AML-193 (cell line): ENCODE results near the gene PIM2.
A peak's percentile ranks its signal among the peaks of the same experiment; 100 is the strongest.

Source experiments
- DNase-seq, 2 experiments: peaks; one replicate each; lab custom pipeline; 2025; lab: John Stamatoyannopoulos, UW

PIM2 gene

GRCh38 chrX:48918643-48919340 lies at the start of gene PIM2:
TSS of gene PIM2 (minus strand) at chrX:48919024. CDS start at chrX:48918834, 190 bp downstream.
- peak; percentile 87 for DNase-seq

GRCh38 chrX:48968377-48968776 lies 49.6 kb upstream of the PIM2 start:
- DNase-seq: no peak

GRCh38 chrX:48966796-48967579 lies 48.2 kb upstream of the PIM2 start:
- DNase-seq: no peak

DNA sequence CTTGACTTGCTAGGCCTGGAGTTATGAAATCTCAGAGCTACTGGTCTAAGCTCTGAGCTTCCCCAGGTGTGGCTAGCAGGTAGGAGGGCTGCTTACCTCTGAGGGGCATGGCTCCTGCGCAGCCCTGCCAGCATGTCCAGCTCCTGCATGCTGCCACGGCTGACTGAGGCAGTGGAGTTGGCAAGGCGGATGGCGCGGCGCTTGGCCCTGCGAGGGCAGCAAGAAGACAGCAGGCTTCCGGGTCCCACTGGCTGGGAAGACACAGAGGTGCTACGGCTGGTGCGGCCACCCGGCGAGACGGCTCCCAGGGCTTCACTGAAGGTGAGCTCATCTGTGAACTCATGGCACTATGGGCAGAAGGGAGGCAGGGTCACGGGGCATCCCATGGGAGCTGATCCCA lies 47.1 kb upstream of the PIM2 start:
- DNase-seq: no peak

GRCh38 chrX:48961585-48962091 lies 42.8 kb upstream of the PIM2 start:
- DNase-seq: no peak

- DNase-seq: no peak
Measured at GRCh38 chrX:48960291-48960690, 41.5 kb upstream of the PIM2 start.

DNA sequence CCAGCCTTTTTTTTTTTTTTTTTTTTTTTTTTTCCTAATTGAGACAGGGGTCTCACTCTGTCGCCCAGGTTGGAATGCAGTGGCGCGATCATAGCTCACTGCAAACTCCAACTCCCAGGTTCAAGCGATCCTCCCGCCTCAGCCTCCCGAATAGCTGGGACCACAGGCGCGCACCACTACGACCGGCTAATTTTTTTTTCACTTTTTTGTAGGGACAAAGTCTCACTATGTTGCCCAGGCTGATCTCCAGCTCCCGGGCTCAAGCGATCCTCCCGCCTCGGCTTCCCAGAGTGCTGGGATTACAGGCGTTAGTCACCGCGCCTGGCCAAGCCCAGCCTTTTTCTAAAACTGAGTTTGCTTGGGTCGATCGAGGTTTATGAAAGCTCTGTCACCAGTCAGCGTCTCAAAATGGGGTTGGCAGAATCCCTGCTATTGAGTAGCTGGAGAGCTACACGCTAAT lies 39.8 kb upstream of the PIM2 start:
- no peak for DNase-seq

DNA sequence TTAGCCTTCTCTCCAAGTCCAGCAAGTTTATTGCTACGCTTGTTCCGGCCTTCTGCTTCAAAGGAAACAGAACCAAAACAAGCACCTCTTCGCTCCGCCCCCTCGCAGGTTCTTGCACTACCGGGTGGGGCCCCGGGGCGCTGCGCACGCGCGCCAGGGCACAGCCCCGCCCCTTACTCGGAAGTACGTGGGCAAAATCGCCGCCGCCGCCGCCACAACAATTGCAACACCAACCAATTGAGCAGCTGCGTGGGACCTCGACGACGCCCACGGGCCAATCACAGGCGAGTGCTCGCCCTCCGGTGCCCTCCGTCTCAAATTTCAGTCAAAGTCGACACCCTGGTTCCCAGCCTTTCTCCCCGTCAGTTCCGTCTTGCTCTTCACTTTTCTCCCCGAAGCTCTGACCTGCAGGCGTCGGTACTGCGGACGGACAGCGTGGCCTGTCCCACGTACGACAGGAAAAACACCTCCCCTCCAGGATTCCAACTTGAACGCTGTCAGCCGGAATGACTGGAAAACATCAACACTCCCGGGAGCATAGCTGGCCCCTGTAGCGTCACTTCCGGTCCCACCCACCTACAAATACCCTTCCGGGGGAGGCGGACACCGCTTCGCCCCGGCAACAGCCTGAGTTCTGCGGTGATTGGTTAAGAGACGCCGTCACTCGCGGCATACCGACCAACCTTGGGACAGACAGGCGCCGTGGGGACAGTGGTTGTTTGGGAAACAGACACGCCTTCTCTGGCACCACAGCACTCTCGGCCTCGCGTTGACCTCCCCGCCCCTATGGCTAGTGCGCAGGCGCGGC lies 39.2 kb upstream of the PIM2 start:
- DNase-seq: peak; percentile 87 to 89

- DNase-seq: no peak
Measured at GRCh38 chrX:48957477-48957826, 38.6 kb upstream of the PIM2 start, which contains the start of gene OTUD5. TSS of gene OTUD5 (minus strand) at chrX:48957607. CDS start at chrX:48957570, 37 bp downstream.

DNA sequence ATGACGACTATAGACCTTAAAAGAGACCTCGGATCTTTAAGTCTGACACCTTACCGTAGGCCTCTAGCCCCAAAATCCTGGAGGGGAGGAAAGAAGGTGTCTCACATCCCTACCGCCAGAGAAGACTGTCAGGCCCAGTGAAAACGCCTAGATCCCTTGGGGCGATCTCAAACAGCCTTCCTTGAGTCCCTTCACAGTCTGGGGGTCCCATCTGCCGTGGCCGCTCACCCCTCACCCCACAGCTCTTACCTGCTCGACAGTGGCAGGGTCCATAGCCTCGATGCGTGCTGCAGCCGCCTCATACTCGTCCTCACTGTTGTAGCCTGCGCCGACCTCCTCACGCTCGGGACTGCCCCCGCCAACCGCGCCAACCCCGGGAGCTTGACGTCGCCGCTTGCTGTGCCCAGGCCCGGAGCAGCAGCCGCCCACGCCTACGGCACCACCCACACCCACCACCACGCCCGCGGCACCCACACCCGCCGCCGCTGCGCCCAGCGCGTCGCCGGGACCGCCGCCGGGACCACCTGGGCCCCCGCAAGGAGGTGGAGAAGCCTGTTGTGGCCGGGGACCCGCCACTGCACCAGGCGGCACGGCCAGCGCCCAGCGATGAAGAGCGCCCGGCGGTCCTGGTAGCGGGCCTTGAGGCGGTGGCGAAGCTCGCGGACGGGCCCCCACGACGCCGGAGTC lies 38.0 kb upstream of the PIM2 start:
- DNase-seq: no peak

- no peak for DNase-seq
Measured at GRCh38 chrX:48948589-48948988, 29.8 kb upstream of the PIM2 start.

DNA sequence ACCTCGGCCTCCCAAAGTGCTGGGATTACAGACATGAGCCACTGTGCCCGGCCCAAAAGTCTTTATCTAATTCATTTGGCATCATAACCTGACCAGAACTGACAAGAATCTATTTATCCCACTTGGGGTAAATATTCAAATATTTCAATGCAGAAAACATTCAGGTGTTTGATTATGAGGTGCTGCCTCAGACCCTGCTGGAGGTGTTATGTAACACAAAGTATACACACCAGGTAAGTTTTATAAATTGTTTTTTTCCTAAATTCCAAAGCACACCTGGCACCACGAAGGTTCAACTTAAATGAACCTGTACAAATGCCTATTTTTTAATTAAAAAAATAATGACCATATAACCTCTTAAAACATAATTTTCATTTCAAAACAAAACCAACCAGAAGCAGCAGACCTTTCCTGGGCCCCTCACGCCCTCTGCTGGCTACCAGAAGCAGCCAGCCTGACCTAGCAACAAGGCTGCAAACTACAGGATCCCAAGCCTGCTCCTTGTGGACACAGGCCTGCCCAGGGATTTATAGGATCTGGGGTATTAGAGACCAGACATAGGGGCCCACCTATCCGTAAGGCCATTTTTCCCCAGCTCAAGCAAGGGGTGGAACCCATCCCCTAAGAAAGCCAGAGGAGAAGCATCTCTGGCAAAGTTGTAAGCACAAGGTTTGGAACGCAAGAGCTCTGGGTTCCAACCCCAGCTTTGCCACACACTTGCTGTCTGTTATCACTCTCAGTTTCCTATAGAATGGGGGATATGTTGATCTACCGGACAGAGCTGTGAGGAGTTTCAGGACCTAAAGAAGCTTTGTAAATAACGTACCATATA lies 26.9 kb upstream of the PIM2 start:
- peak; percentile 24 to 32 for DNase-seq

- DNase-seq: no peak
Measured at GRCh38 chrX:48942895-48943294, 24.1 kb upstream of the PIM2 start.

DNA sequence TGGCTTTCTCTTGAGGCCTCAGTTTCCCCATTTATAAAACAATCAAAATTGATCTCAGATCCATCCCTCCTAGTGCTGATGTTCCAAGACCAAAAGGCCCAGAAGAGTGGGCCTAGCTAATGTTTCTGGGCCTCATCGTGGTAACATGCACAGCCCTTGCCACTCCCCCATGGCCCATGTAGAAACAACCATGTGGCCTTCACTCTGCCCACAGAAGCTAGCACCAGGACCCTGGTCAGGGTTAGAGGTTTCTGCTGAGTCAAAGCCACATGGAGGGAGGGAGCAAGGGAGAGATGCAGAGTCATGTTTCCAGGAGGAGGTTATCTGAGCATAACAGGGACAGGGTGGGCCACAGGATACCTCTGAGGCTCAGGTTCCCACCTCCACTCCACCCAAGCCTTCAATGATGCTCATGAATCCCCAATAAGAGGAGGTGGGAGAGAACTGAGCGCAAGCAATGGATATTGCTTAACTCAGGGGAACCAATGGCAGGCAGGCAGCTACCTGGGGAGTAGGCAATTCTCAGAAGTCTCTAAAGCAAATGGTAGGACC lies 21.7 kb upstream of the PIM2 start:
- no peak for DNase-seq

DNA sequence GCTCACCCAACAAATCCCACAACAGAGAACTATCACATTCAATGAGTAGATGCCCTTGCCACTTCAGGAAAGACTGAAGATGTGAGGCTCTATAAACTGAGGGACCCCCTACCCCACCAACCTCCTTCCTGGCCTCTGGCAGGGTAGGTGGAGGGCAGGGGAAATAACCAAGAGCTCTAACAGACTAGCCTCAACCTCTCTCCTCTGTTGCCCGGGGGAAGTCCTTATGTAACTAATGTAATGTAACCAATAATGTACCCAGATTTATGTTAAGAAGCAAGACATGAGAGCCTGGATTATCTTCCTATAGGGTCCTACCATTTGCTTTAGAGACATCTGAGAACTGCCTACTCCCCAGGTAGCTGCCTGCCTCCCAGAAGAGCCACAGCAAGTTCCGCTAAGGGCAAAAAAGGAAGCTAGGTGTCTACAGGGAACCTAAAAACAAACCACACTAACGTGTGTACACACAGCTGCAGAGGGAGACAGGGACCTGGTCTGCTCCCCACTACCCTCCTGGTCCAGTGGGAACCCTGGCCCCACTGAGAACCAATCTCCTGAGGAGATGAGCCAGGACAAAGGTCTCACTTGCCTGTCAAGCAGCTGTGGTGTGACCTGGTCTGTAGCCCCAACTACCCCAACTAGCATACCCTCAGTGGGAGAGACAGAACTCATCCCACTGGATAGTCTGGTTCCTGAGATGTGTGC lies 20.9 kb upstream of the PIM2 start:
- DNase-seq: no peak

- DNase-seq: no peak
Measured at GRCh38 chrX:48938721-48939425, 20.0 kb upstream of the PIM2 start.

DNA sequence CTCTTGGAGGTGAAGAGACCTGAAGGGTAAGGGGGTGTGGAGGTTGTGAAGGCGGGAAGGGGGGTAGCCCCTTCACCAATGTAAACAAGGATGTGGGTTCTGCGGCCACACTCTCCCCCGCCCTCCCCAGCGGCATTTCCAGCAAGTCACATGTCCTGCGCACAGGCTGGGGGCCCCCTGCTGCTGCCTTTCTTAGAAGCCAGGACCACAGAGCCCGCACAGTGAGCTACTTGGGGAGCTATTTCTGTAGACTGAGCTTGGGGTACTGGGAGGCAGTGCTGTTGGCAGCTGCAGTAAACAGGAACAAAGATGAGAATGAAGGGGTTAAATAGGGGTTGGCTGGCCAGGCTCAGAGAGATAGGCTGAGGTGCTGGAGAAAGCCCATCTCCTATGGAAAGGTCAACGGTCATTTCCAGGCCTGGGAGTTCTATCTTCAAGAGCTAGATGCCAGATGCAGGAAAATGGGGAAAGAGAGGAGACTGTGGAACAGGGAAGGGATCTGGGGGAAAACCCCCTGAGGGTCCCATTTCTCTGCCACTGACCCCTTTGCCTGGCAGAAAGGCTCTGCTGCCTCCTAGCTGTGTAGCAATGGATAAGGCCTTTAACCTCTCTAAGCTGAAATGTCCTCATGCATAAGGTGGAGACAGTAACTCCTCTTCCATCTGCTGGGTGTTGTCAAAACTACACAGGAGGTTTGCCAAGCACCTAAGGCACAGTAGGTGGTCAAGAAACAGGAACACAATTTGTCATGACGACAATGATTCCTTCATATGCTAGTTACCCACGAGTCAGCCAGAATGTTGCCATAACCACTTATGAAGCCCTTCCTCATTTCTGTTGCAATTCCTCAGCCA lies 18.5 kb upstream of the PIM2 start:
- peak; percentile 78 to 83 for DNase-seq

DNA sequence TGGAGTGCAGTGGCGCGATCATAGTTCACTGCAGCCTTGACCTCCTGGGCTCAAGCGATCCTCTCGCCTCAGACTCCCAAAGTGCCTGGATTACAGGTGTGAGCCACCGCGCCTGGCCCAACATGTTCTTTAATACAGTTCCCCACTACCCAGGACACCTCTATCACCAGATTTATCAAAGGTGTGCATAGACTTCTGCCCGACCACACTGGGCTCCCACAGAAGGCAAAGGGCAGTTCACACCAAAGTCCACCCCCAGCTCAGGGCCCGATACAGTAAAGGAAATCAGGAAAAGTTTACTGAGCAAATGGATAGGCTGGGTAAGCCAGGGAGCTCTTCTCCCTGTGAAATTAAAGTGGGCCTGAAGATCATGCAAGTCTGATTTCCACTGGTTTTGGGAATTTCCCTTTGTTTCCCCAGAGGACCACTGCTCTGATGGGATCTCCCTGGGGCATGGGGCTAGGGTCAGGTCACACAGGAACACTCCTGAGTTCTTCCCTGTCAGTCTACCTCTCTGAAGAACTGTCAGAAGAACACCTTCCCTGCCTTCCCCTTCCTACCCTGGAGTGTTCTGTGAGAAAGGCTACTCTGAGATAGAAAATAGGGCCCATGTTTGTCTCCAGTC lies 17.7 kb upstream of the PIM2 start:
- no peak for DNase-seq
